HG02973 (cell line): Measurements from ENCODE around the gene CARD14.

ENCODE experiments used
- ATAC-seq: cut with Tn5 transposase; IDR thresholded peaks from one replicate; pipeline ENCODE4 v1.9.1; 2021; ENCODE audit warnings: moderate library complexity; ENCODE audit not compliant: unreplicated experiment

The CARD14 gene

GRCh38 chr17:80169784-80170500 lies at the start of gene CARD14:
Gene CARD14 (plus strand): TSS chr17:80170030. CDS start chr17:80181439, 11,409 bp downstream.
- ATAC-seq: no peak

DNA sequence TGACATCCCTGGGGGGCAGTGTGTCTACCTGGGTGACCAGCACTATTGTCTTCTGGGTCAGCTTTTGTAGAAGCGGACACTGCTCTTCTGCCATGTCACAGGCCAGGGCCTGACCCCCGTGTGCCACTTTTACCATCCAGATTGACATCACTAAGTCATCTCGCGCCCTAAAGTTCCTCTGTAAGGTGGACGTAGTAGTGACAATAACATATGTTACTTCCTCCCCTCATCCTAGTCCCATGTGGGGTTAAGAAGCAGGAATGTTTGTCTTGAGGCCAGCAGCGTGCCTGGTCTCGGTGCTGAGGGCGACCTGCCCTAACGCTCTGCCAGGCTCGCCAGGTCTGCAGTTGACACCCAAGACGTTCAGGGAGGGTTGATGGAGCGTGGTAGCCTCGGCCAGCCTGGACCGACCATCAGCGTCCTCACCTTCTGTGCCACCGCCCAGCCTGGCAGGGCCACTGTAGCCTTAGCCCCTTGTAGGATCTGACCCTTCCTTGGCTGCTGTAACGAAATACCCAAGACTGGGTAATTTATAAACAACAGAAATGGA lies 47.7 kb upstream of the CARD14 start:
- no peak for ATAC-seq

- no peak for ATAC-seq
Measured at GRCh38 chr17:80122926-80123505, 46.8 kb upstream of the CARD14 start.

DNA sequence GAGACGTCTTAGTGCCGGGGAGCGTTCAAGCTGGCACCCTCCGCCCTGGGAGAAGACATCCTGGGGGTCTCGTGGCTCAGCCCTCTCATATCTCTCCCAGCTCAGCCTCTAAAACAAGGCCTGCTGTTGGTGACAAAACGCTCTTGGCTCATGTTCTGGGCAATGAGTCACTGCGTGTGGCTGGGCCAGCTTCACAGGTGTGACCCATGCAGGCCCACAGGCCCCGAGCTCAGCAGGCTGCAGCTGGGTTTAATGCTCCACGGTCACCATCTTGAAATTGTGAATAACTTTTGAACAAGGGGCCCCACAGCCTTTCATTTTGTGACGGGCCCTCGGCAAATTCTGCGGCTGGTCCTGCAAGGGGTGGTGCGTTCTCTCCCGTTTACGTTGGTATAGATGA lies 46.0 kb upstream of the CARD14 start:
- ATAC-seq: no peak

DNA sequence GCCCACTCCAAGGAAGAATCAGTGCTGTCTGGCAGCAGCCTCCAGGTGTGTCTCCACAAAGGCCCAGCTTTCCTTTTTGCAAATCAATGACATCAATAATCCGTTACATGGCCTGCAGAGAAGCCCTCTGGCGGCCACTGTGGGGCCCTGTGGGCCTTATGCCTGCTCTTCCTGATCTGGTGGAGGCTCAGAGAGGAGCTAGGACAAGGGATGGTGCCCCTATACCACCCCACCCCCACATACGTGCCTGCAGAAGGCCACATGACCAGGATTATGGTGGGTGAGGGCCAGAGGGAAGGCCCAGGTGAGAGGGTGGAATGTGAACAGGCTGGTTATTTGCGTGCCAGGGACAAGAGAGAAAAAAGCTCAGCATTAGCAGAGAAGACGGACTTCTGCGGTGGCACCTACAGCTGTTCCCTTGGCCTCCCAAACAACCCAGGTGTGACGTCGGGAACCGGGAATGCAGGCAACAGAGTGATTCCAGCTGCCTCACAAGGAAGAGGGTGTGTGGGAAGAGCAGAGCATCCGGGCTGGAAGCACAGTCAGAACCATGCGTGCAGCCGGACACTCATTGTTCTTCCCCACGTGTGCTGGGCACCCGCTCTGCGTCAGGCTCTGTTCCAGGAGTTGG lies 45.4 kb upstream of the CARD14 start:
- ATAC-seq: no peak

- no peak for ATAC-seq
Measured at GRCh38 chr17:80125656-80126448, 44.0 kb upstream of the CARD14 start.

DNA sequence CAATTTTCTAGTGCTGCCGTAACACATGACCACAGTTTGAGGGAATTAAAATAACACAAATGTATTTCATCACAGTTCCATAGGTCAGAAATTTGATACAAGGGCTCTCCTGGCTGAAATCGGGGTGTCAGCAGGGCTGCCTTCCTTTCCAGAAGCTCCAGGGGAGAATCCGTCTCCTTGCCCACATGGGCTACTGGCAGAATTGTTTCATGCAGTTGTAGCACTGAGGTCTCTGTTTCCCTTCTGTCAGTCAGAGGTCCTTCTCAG lies 43.4 kb upstream of the CARD14 start:
- ATAC-seq: no peak

DNA sequence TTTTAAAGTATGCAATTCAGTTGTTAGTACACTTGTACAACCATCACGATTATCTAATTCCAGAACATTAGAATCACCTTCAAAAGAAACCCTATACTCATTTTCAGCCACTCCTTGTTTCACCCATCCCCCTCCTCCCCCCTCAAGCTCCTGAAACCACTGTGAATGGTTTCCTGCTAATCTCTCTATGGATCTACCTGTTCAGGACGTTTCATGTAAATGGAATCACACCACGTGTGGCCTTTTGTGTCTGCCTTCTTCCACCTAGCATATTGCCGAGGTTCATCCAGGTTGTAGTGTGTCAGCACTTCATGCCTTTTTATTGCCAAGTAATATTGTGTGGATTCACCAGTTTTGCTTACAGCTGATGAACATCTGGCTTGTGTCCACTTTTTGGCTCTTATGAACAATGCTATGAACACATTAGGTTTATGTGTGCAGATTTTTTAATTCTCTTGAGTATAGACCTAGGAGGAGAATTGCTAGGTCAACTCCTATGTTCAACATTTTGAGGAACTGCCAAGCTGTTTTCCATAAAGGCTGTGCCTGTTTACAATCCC lies 40.7 kb upstream of the CARD14 start:
- ATAC-seq: no peak

- ATAC-seq: no peak
Measured at GRCh38 chr17:80130992-80131391, 38.8 kb upstream of the CARD14 start.

GRCh38 chr17:80132906-80133625 lies 36.8 kb upstream of the CARD14 start:
- no peak for ATAC-seq

GRCh38 chr17:80133626-80133970 lies 36.2 kb upstream of the CARD14 start:
- ATAC-seq: no peak

- no peak for ATAC-seq
Measured at GRCh38 chr17:80137131-80137530, 32.7 kb upstream of the CARD14 start.

GRCh38 chr17:80138856-80139426 lies 30.9 kb upstream of the CARD14 start:
- ATAC-seq: no peak

DNA sequence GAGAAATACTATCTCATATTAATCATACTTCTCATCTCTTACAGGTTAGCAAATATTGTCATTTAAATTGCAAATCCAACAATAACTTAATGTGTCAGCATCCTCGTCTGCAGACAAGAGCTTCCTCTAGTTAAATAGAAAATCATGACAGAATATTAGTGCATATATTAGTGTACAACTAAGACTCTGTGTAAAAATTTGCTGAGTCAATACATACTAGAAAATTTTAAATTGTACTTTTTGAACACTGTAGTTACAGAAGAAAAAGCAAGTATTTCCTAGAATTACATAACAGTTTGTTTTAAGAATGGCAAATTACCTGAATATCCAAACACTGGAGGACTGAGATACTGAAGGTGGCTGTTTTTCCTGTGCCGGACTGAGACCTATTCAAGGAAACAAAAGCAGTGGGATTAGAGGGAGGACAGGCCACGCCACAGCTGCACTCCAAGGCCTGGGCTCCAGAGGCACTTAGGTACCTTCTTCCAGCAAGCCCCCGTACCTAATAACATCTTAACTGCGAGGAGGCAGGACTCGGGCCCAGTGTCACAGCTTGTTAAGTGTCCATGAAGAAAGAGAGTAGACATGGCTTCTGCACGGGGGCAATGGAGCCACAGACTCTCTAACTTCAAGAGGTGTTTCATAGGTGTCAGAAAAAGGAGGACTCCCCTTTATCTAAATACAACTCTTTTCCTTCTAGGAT lies 28.2 kb upstream of the CARD14 start:
- no peak for ATAC-seq

- ATAC-seq: no peak
Measured at GRCh38 chr17:80142929-80143328, 26.9 kb upstream of the CARD14 start.

DNA sequence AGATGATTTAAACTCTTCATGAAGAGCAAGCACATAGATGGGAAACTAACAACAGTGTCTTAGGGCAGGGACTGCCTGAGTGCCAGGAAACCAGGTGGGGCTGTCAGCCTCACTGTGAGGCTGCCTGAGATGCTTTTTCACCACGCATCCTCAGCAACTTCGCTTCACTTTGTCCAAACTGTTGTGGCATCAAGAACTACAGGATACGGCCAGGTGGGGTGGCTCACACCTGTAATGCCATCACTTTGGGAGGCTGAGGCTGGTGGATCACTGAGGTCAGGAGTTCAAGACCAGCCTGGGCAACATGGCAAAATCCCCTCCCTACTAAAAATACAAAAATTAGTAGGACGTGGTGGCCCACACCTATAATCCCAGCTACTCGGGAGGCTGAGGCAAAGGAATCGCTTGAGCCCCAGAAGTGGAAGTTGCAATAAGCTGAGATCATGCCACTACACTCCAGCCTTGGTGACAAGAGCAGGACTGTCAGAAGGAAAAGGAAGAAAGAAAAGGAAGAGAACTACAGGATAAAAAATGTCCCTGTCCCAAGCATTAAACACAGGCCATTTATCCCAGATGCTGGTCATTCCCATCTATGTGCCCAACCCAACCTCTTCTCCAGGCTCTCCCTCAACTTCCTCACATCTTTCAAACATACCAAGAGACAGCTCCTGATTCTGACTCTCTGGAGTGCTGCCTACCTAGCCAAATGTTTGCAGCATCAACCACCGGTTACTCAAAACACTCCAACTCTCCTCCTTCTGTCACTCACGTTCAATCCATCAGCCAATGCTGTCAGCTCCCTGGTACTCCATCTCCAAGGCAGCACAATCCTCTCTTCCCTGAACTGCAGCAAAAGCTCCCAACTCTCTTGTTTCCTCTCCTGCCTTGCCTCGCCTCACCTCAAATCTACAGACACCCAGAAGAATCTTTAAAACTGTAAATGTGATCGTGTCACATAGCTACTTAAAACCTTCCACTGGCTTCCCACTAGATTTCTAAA lies 24.5 kb upstream of the CARD14 start:
- no peak for ATAC-seq

GRCh38 chr17:80146121-80147034 lies 23.5 kb upstream of the CARD14 start:
- peak; percentile 21 for ATAC-seq
